Suprapubic skin (tissue), 4 donors: ENCODE data around the gene DALRD3. TPM values are rescaled to one million over a fixed set of nuclear protein-coding genes. Genes with fewer than 3 reads are reported as not detected.

Experiments used
- DNase-seq, 2 donors: peaks; one replicate each; pipeline ENCODE4 v3.0.0-alpha.2; 2019; ENCODE audit warnings: low spot score in 2 of 2
- H3K27ac ChIP-seq: fragments of 200-600 bp; sonication (generic); one replicate; pipeline ENCODE4 v1.5.1; 2019
- H3K27me3 ChIP-seq: fragments of 200-600 bp; sonication (generic); one replicate; pipeline ENCODE4 v1.5.1; 2019
- H3K36me3 ChIP-seq: fragments of 200-600 bp; sonication (generic); one replicate; pipeline ENCODE4 v1.5.1; 2019
- H3K4me1 ChIP-seq: fragments of 200-600 bp; sonication (generic); one replicate; pipeline ENCODE4 v1.5.1; 2019
- H3K4me3 ChIP-seq: fragments of 200-600 bp; sonication (generic); one replicate; pipeline ENCODE4 v1.5.1; 2019; ENCODE audit warnings: mild to moderate bottlenecking
- H3K9me3 ChIP-seq: fragments of 200-600 bp; sonication (generic); one replicate; pipeline ENCODE4 v1.5.1; 2019
- CTCF ChIP-seq, 2 donors: fragments of 200-600 bp in 1 of 2; fragments of 450-650 bp in 1 of 2; sonication (generic) in 1 of 2; IDR thresholded peaks; one replicate each; pipeline ENCODE4 v1.5.1; 2016 to 2019; ENCODE audit warnings: antibody characterized with exemption in 2 of 2, mild to moderate bottlenecking in 1 of 2, moderate library complexity in 1 of 2
- EP300 ChIP-seq: sonication (generic); formaldehyde crosslinking; IDR thresholded peaks from one replicate; pipeline ENCODE4 v1.6.1; 2017; ENCODE audit warnings: antibody characterized with exemption
- POLR2A ChIP-seq, 2 donors: fragments of 450-650 bp; IDR thresholded peaks; one replicate each; pipeline ENCODE4 v1.6.1; 2017; ENCODE audit warnings: antibody characterized with exemption in 2 of 2, mild to moderate bottlenecking in 2 of 2, moderate library complexity in 2 of 2
- POLR2AphosphoS5 ChIP-seq, 3 donors: sonication (generic); formaldehyde crosslinking; IDR thresholded peaks; one replicate each; pipeline ENCODE4 v1.6.1; 2017; ENCODE audit warnings: antibody characterized with exemption in 3 of 3
- WGBS: methylation state at CpG from one replicate; pipeline ENCODE4 v1.1.5; 2018; 5-methylcytosine and 5-hydroxymethylcytosine counted together
- total RNA-seq, 4 donors: library from RNA; depleted of rRNA; stranded (reverse); fragments of >200 nt; gene quantifications; one replicate each; pipeline ENCODE4 v1.1.0, GENCODE V29; 2016

Gene DALRD3
- total RNA-seq, 4 donors from 2014 or later = 44.3 to 55.4 (median 50.7) TPM

- no peaks in the 10 kb centered on the region for H3K4me1 ChIP-seq
- peaks cover 15% of the 10 kb centered on the region for H3K36me3 ChIP-seq
- TF ChIP-seq CTCF (IDR thresholded peaks at IDR 0.05) = no peak
- no peak for TF ChIP-seq EP300
- no peak for TF ChIP-seq POLR2A (IDR thresholded peaks at IDR 0.05)
- TF ChIP-seq POLR2AphosphoS5 (IDR thresholded peaks at IDR 0.05) = no peak
- H3K4me3 ChIP-seq = no peak overlapping the region
- H3K9me3 ChIP-seq = no peaks in the 10 kb centered on the region
- WGBS = 75% methylated on average over 4 of the region's 8 CpGs
- no peaks in the 10 kb centered on the region for H3K27me3 ChIP-seq
- DNase-seq = no peak
- no peak overlapping the region for H3K27ac ChIP-seq
Observed at GRCh38 chr3:48999085-48999858, 19.1 kb downstream of the DALRD3 start.

- Histone ChIP-seq H3K27ac (no peak overlapping the region), H3K36me3 (peaks cover 18% of the 10 kb centered on the region), H3K27me3 (no peaks in the 10 kb centered on the region), H3K4me3 (no peak overlapping the region), H3K4me1 (no peaks in the 10 kb centered on the region), H3K9me3 (no peaks in the 10 kb centered on the region)
- no peak for DNase-seq
- WGBS = 85% methylated on average over 17 of the region's 20 CpGs
- TF ChIP-seq EP300 = no peak
- no peak for TF ChIP-seq POLR2AphosphoS5 (IDR thresholded peaks at IDR 0.05)
Observed at GRCh38 chr3:48997714-48998637, 20.4 kb downstream of the DALRD3 start.

- no peaks in the 10 kb centered on the region for H3K27me3 ChIP-seq
- TF ChIP-seq CTCF (IDR thresholded peaks at IDR 0.05) (no peak), EP300 (no peak), POLR2A (IDR thresholded peaks at IDR 0.05) (no peak), POLR2AphosphoS5 (IDR thresholded peaks at IDR 0.05) (no peak)
Observed at GRCh38 chr3:48997102-48997635, 21.2 kb downstream of the DALRD3 start.

DNA sequence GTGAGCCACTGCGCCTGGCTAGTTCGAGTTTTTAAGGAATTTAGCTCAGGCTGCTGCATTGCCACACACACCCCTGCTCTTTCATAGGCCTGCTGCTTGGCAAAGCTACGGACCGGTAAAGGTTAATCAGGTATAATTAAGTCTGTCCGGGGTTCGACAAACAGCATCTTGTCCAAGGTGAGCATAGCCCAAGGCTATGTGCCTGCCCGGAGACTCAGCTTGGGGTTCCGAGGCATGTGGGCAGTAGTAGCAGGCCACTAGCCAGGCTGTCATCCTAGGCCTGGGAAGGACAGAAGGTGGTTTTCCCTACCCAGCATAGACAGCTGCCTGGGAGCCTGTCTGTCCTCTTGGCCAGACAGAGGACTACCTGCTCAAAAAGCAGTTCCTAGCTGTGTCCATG, 21.7 kb downstream of the DALRD3 start:
- H3K36me3 ChIP-seq = peaks cover 18% of the 10 kb centered on the region
- H3K9me3 ChIP-seq = no peaks in the 10 kb centered on the region
- no peak overlapping the region for H3K4me3 ChIP-seq
- DNase-seq = no peak
- no peaks in the 10 kb centered on the region for H3K27me3 ChIP-seq
- peaks cover 8% of the 10 kb centered on the region for H3K4me1 ChIP-seq
- TF ChIP-seq CTCF (IDR thresholded peaks at IDR 0.05) = no peak
- 89% methylated on average over 6 of the region's 8 CpGs for WGBS
- no peak overlapping the region for H3K27ac ChIP-seq

More at GRCh38 chr3:48997102-48997635, 21.2 kb downstream of the DALRD3 start:
- Histone ChIP-seq H3K4me3 (no peak overlapping the region), H3K36me3 (peaks cover 18% of the 10 kb centered on the region), H3K27ac (no peak overlapping the region), H3K9me3 (no peaks in the 10 kb centered on the region), H3K4me1 (peaks cover 2% of the 10 kb centered on the region)
- 100% methylated on average over 3 of the region's 8 CpGs for WGBS
- DNase-seq = no peak

GRCh38 chr3:48993834-48994233, 24.5 kb downstream of the DALRD3 start:
- peaks cover 18% of the 10 kb centered on the region for H3K36me3 ChIP-seq
- no peaks in the 10 kb centered on the region for H3K27me3 ChIP-seq
- TF ChIP-seq CTCF (IDR thresholded peaks at IDR 0.05) (no peak), EP300 (no peak), POLR2A (IDR thresholded peaks at IDR 0.05) (no peak), POLR2AphosphoS5 (IDR thresholded peaks at IDR 0.05) (no peak)
- peaks cover 33% of the 10 kb centered on the region for H3K4me1 ChIP-seq
- DNase-seq = no peak
- H3K27ac ChIP-seq = no peak overlapping the region
- H3K4me3 ChIP-seq = no peak overlapping the region
- H3K9me3 ChIP-seq = no peaks in the 10 kb centered on the region
